B cell (primary cell): ENCODE measurements around the gene COG4. TPM values are rescaled to one million over a fixed set of nuclear protein-coding genes. Genes with fewer than 3 reads are reported as not detected.

Experiments
- ATAC-seq: fragments of 200-7000 bp; cut with Tn5 transposase; one replicate; pipeline ENCODE4 v1.10.0; 2021; ENCODE audit warnings: low read depth, mild to moderate bottlenecking, moderate number of reproducible peaks, moderate library complexity
- CTCF ChIA-PET: fragments of 350-600 bp; sonication (Branson Sonifier 250); formaldehyde crosslinking; loops from one replicate; lab custom pipeline; 2021; ENCODE audit warnings: antibody characterized with exemption, inconsistent platforms; lab: Charles Lee
- POLR2A ChIA-PET: fragments of 350-600 bp; sonication (Branson Sonifier 250); formaldehyde crosslinking; loops from one replicate; lab custom pipeline; 2021; ENCODE audit warnings: antibody characterized with exemption; lab: Charles Lee
- DNase-seq: peaks from one replicate; pipeline ENCODE4 v3.0.0; 2013
- H2AFZ ChIP-seq: 2 replicates; pipeline ENCODE4 v1.6.1; 2012; ENCODE audit warnings: mild to moderate bottlenecking, low read depth, low read length; ENCODE audit not compliant: insufficient read depth, poor library complexity, severe bottlenecking
- H3K27ac ChIP-seq, 2 donors: 1 replicate in 1 of 2; 2 replicates in 1 of 2; pipeline ENCODE4 v1.5.1; 2012 to 2013; ENCODE audit warnings: low read length in 2 of 2, mild to moderate bottlenecking in 2 of 2, moderate library complexity in 1 of 2
- H3K27me3 ChIP-seq, 4 experiments: fragments of 200-600 bp in 1 of 4; sonication (generic) in 1 of 4; replicated peaks in 1 of 4; 1 replicate in 2 of 4; 2 replicates in 2 of 4; pipeline versions ENCODE4 v1.6.1 to v1.7.0; 2013 to 2016; ENCODE audit warnings: low read length in 3 of 4, mild to moderate bottlenecking in 2 of 4, mixed read lengths in 1 of 4, moderate library complexity in 1 of 4; ENCODE audit not compliant: insufficient read depth in 4 of 4, control insufficient read depth in 3 of 4; ENCODE audit errors: control extremely low read depth in 1 of 4
- H3K36me3 ChIP-seq, 2 experiments: replicated peaks in 1 of 2; 1 replicate in 1 of 2; 2 replicates in 1 of 2; pipeline versions ENCODE4 v1.6.1 to v1.7.1; 2013; ENCODE audit warnings: low read length in 1 of 2; ENCODE audit not compliant: insufficient read depth in 2 of 2, control insufficient read depth in 1 of 2; ENCODE audit errors: control extremely low read depth in 1 of 2, extremely low read depth in 1 of 2
- H3K4me1 ChIP-seq, 2 donors: fragments of 200-600 bp in 1 of 2; sonication (generic) in 1 of 2; 1 replicate in 1 of 2; 2 replicates in 1 of 2; pipeline versions ENCODE4 v1.5.1 to v1.6.1; 2013 to 2017; ENCODE audit warnings: low read length in 2 of 2; ENCODE audit not compliant: control insufficient read depth in 2 of 2, insufficient read depth in 2 of 2
- H3K4me2 ChIP-seq: replicated peaks from 2 replicates; pipeline ENCODE3; 2012; ENCODE audit warnings: mild to moderate bottlenecking, low read depth, low read length; ENCODE audit not compliant: poor library complexity, severe bottlenecking
- H3K4me3 ChIP-seq, 5 experiments: fragments of 200-600 bp in 1 of 5; sonication (generic) in 1 of 5; 1 replicate in 3 of 5; 2 replicates in 2 of 5; pipeline versions ENCODE4 v1.5.1 to v1.7.0; 2011 to 2016; ENCODE audit warnings: low read length in 4 of 5, mild to moderate bottlenecking in 4 of 5, low read depth in 2 of 5, control low read depth in 1 of 5, moderate library complexity in 1 of 5; ENCODE audit not compliant: insufficient read depth in 1 of 5; ENCODE audit errors: control extremely low read depth in 1 of 5, extremely low read depth in 1 of 5
- H3K79me2 ChIP-seq: fragments of 200-600 bp; sonication (generic); one replicate; pipeline ENCODE4 v1.6.0; 2016; ENCODE audit warnings: low read length; ENCODE audit not compliant: control insufficient read depth, insufficient read depth
- H3K9ac ChIP-seq: fragments of 200-600 bp; sonication (generic); 2 replicates; pipeline ENCODE4 v1.6.1; 2017; ENCODE audit warnings: mild to moderate bottlenecking, low read length, moderate library complexity
- H3K9me3 ChIP-seq, 3 donors: one replicate each; pipeline versions ENCODE4 v1.6.1 to v1.7.1; 2013; ENCODE audit warnings: low read length in 2 of 3; ENCODE audit not compliant: control insufficient read depth in 2 of 3, insufficient read depth in 1 of 3; ENCODE audit errors: control extremely low read depth in 1 of 3
- H4K20me1 ChIP-seq: 2 replicates; pipeline ENCODE4 v1.6.0; 2012; ENCODE audit warnings: mild to moderate bottlenecking, low read length; ENCODE audit not compliant: insufficient read depth, control insufficient read depth, poor library complexity, severe bottlenecking
- H3K27ac Mint-ChIP-seq: one replicate; pipeline ENCODE4 v1.8.0; 2021; ENCODE audit warnings: mixed read lengths
- H3K27me3 Mint-ChIP-seq: one replicate; pipeline ENCODE4 v1.8.0; 2021; ENCODE audit warnings: mixed read lengths
- H3K4me1 Mint-ChIP-seq: one replicate; pipeline ENCODE4 v1.8.0; 2021; ENCODE audit warnings: mixed read lengths
- H3K4me3 Mint-ChIP-seq: one replicate; pipeline ENCODE4 v1.8.0; 2021; ENCODE audit warnings: mixed read lengths
- H3K9me3 Mint-ChIP-seq: one replicate; pipeline ENCODE4 v1.8.0; 2022; ENCODE audit warnings: mixed read lengths; ENCODE audit not compliant: insufficient read depth
- EZH2 ChIP-seq: IDR thresholded peaks from 2 replicates; pipeline ENCODE4 v1.6.1; 2012; ENCODE audit warnings: borderline replicate concordance, low read depth, mild to moderate bottlenecking, moderate library complexity, low read length; ENCODE audit not compliant: insufficient read depth, poor library complexity, severe bottlenecking
- WGBS: methylation state at CpG from one replicate; pipeline ENCODE4 v1.1.5; 2013; ENCODE audit warnings: missing lambda C conversion rate; ENCODE audit not compliant: insufficient coverage; 5-methylcytosine and 5-hydroxymethylcytosine counted together
- intact Hi-C: fragments of 100-400 bp; cut with micrococcal nuclease; formaldehyde crosslinking; loops from one replicate; pipeline ENCODE4 v1.10.0; 2022
- polyA plus RNA-seq: library from polyadenylated mRNA; depleted of rRNA; stranded (reverse); fragments of >200 nt; gene quantifications from 2 replicates; pipeline ENCODE4 v1.2.3, GENCODE V29; 2012
- total RNA-seq, 2 donors: library from RNA; stranded (reverse); fragments of 120-200 nt in 1 of 2; gene quantifications; 1 replicate in 1 of 2; 2 replicates in 1 of 2; pipeline versions ENCODE4 v1.2.3 to v1.2.4, GENCODE V29; 2013 to 2022
- TF ChIP-seq, protein P1 (sequence below): fragments of 200-600 bp; IDR thresholded peaks from one replicate; pipeline ENCODE4 v1.8.0; 2022; ENCODE audit warnings: antibody characterized with exemption, mild to moderate bottlenecking

The COG4 gene
- total and polyA plus RNA-seq, 2 donors (not counting 1 experiment from before 2014, with no cell fraction given): 49.4 to 60.6 TPM

DNA sequence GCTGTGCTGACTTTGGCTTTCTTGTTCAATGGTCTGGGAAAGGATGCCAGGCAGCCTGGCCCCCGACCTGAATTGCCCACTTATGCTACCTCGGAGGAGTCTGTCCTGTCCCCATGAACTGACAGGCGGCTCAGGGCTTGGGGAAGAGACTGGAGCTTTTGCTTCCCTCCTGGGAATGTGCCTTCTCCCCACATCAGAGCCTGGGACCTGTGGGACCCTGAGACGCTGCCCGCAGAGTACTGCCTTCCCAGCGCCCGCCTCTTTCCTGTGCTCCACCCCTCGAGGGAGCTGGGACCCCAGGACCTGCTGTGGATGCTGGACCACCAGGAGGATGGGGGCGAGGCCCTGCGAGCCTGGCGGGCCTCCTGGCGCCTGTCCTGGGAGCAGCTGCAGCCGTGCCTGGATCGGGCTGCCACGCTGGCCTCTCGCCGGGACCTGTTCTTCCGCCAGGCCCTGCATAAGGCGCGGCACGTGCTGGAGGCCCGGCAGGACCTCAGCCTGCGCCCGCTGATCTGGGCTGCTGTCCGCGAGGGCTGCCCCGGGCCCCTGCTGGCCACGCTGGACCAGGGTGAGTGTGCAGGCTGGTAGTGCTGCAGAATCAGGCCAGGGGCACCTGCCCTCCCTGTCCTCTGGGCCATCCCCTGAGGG lies 50.4 kb downstream of the COG4 start:
- H3K9me3 ChIP-seq: no peaks in the 10 kb centered on the region
- H2AFZ ChIP-seq: no peak overlapping the region
- H3K27ac ChIP-seq: no peak overlapping the region
- no peak overlapping the region for H3K27ac Mint-ChIP-seq
- no peaks in the 10 kb centered on the region for H4K20me1 ChIP-seq
- H3K4me2 ChIP-seq: no peak overlapping the region
- H3K36me3 ChIP-seq: peaks cover 0 to 8% of the 10 kb centered on the region in 2 experiments
- no peak overlapping the region for H3K4me3 Mint-ChIP-seq
- intact Hi-C loops: loop anchor here (5.0 kb wide), 1 partner anchor 76 kb away; no protein-coding TSS in a partner anchor
- TF ChIP-seq EZH2: no peak
- TF ChIP-seq, protein P1, sequence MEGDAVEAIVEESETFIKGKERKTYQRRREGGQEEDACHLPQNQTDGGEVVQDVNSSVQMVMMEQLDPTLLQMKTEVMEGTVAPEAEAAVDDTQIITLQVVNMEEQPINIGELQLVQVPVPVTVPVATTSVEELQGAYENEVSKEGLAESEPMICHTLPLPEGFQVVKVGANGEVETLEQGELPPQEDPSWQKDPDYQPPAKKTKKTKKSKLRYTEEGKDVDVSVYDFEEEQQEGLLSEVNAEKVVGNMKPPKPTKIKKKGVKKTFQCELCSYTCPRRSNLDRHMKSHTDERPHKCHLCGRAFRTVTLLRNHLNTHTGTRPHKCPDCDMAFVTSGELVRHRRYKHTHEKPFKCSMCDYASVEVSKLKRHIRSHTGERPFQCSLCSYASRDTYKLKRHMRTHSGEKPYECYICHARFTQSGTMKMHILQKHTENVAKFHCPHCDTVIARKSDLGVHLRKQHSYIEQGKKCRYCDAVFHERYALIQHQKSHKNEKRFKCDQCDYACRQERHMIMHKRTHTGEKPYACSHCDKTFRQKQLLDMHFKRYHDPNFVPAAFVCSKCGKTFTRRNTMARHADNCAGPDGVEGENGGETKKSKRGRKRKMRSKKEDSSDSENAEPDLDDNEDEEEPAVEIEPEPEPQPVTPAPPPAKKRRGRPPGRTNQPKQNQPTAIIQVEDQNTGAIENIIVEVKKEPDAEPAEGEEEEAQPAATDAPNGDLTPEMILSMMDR: no peak
- DNase-seq (no peak), ATAC-seq (no peak)
- no peaks in the 10 kb centered on the region for H3K4me1 ChIP-seq
- H3K79me2 ChIP-seq: no peaks in the 10 kb centered on the region
- H3K4me3 ChIP-seq: no peak overlapping the region
- ChIA-PET CTCF (interaction anchor here (1.0 to 1.5 kb wide), 4 partner anchors 78 to 103 kb away, joined by 3 to 6 read pairs (median 5); no protein-coding TSS in a partner anchor), POLR2A (no interaction called here)
- H3K9me3 Mint-ChIP-seq: no peaks in the 10 kb centered on the region
- no peak overlapping the region for H3K9ac ChIP-seq
- no peaks in the 10 kb centered on the region for H3K27me3 Mint-ChIP-seq
- WGBS: 96% methylated on average over 26 of the region's 28 CpGs
- H3K4me1 Mint-ChIP-seq: no peaks in the 10 kb centered on the region
- H3K27me3 ChIP-seq: no peaks in the 10 kb centered on the region

DNA sequence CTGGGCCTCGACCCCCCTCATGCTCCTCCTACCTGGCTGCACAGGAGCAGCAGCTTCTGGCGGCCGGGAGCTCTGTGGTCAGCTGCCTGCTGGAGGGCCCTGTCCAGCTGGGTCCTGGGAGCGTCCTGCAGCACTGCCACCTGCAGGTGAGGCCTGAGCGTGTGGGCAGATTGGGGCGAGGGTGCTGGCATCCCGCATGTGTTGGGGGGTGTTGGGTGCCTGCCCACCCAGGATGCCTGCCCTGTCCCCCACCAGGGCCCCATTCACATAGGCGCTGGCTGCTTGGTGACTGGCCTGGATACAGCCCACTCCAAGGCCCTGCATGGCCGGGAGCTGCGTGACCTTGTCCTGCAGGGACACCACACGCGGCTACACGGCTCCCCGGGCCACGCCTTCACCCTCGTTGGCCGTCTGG lies 52.4 kb downstream of the COG4 start:
- DNase-seq: no peak
- 95% methylated on average over 17 of the region's 17 CpGs for WGBS
- H3K4me3 Mint-ChIP-seq: no peak overlapping the region
- H3K27ac Mint-ChIP-seq: no peak overlapping the region
- no peak overlapping the region for H3K27ac ChIP-seq
- no peak for ATAC-seq
- intact Hi-C loops: loop anchor here (5.0 kb wide), 1 partner anchor 74 kb away; no protein-coding TSS in a partner anchor
- no peaks in the 10 kb centered on the region for H3K79me2 ChIP-seq
- no peaks in the 10 kb centered on the region for H3K4me1 ChIP-seq
- no peak overlapping the region for H3K4me2 ChIP-seq
- ChIA-PET CTCF (interaction anchor here (0.6 to 2.6 kb wide), 9 partner anchors 12 to 140 kb away, joined by 3 to 12 read pairs (median 4); partner anchors contain the start of genes COG4 and FCSK), POLR2A (interaction anchor here (0.6 kb wide), 1 partner anchor 59 kb away, joined by 5 read pairs; no protein-coding TSS in a partner anchor)
- no peak overlapping the region for H2AFZ ChIP-seq
- TF ChIP-seq, protein P1: no peak
- no peak for TF ChIP-seq EZH2
- no peaks in the 10 kb centered on the region for H3K27me3 ChIP-seq
- H3K9ac ChIP-seq: no peak overlapping the region
- no peaks in the 10 kb centered on the region for H3K27me3 Mint-ChIP-seq
- H3K9me3 Mint-ChIP-seq: no peaks in the 10 kb centered on the region
- H3K9me3 ChIP-seq: no peaks in the 10 kb centered on the region
- no peaks in the 10 kb centered on the region for H4K20me1 ChIP-seq
- no peaks in the 10 kb centered on the region for H3K4me1 Mint-ChIP-seq
- H3K4me3 ChIP-seq: no peak overlapping the region
- peaks cover 0 to 4% of the 10 kb centered on the region in 2 experiments for H3K36me3 ChIP-seq
